ENCODE data around the gene SERHL2. TPM values are rescaled to one million over a fixed set of nuclear protein-coding genes. Genes with fewer than 3 reads are reported as not detected.
A peak's percentile ranks its signal among the peaks of the same experiment; 100 is the strongest.
"Not testable (repeated sequence)": the region's sequence is repeated elsewhere in the genome, so short reads cannot be mapped to it uniquely, and the experiment has no call there.

Gene SERHL2
- total RNA-seq, 1 experiment from 2014 or later, result 0.61 TPM

DNA sequence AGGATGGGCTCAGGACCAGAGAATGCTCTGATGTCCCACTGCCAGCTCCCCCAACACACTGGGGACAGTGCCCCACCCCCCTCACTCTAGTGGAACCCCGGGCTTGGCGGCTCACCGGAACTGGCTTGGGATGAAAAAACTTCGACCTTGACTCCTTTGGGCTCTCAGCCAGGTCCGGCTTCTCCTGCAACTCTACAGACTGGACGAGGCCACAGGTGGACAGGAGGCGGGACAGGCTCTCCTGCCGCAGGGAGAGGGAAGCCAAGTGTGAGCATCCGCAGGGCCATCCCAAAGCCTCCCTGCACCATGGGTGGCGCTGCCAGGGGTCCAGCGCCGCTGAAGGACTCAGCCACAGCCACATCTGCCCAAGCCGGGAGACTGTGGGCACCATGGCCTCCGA, 37.9 kb upstream of the SERHL2 start:
- H3K4me1 Mint-ChIP-seq (ENCODE audit: low read depth, unreplicated experiment), result peaks cover 12% of the 10 kb centered on the region
- ChIA-PET CTCF (no interaction called here), POLR2A (no interaction called here)
- BruUV-seq (replicated peaks), result no TSS peak
- no peaks in the 10 kb centered on the region for H3K27me3 ChIP-seq (replicated peaks; ENCODE audit: control insufficient read depth, insufficient read depth, low read length)
- no peaks in the 10 kb centered on the region for H3K9me3 ChIP-seq
- no peak for DNase-seq
- peaks cover 11% of the 10 kb centered on the region for H3K4me1 ChIP-seq
- H3K4me3 Mint-ChIP-seq (ENCODE audit: unreplicated experiment), result no peak overlapping the region
- intact Hi-C loops (cut with micrococcal nuclease; ENCODE audit: unreplicated experiment), result no loop called here
- H3K27me3 Mint-ChIP-seq (ENCODE audit: insufficient read depth, unreplicated experiment), result no peaks in the 10 kb centered on the region
- H3K9me3 Mint-ChIP-seq (ENCODE audit: unreplicated experiment), result no peaks in the 10 kb centered on the region
- TF ChIP-seq, protein P1, sequence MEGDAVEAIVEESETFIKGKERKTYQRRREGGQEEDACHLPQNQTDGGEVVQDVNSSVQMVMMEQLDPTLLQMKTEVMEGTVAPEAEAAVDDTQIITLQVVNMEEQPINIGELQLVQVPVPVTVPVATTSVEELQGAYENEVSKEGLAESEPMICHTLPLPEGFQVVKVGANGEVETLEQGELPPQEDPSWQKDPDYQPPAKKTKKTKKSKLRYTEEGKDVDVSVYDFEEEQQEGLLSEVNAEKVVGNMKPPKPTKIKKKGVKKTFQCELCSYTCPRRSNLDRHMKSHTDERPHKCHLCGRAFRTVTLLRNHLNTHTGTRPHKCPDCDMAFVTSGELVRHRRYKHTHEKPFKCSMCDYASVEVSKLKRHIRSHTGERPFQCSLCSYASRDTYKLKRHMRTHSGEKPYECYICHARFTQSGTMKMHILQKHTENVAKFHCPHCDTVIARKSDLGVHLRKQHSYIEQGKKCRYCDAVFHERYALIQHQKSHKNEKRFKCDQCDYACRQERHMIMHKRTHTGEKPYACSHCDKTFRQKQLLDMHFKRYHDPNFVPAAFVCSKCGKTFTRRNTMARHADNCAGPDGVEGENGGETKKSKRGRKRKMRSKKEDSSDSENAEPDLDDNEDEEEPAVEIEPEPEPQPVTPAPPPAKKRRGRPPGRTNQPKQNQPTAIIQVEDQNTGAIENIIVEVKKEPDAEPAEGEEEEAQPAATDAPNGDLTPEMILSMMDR (IDR thresholded peaks at IDR 0.05; ENCODE audit: insufficient read depth in 1 of 2, low read depth in 1 of 2, low read length in 1 of 2, severe bottlenecking in 1 of 2, unreplicated experiment in 1 of 2), result no peak
- H3K27ac Mint-ChIP-seq (ENCODE audit: unreplicated experiment), result no peak overlapping the region
- H3K36me3 Mint-ChIP-seq (ENCODE audit: insufficient read depth, unreplicated experiment), result peaks cover 34% of the 10 kb centered on the region
- H3K4me3 ChIP-seq (ENCODE audit: low read depth, low read length), result no peak overlapping the region
- no peaks in the 10 kb centered on the region; the same call in 1 of the 2 replicates for H3K36me3 ChIP-seq (ENCODE audit: control insufficient read depth, insufficient read depth, low read length)

- H3K36me3 Mint-ChIP-seq (ENCODE audit: insufficient read depth, unreplicated experiment), result peaks cover 32% of the 10 kb centered on the region
- H3K9me3 Mint-ChIP-seq (ENCODE audit: unreplicated experiment); DNase-seq; H3K36me3 ChIP-seq (ENCODE audit: control insufficient read depth, insufficient read depth, low read length); CTCF ChIA-PET; H3K27me3 Mint-ChIP-seq (ENCODE audit: insufficient read depth, unreplicated experiment); BruUV-seq (replicated peaks); H3K9me3 ChIP-seq; H3K27ac Mint-ChIP-seq (ENCODE audit: unreplicated experiment); H3K4me3 Mint-ChIP-seq (ENCODE audit: unreplicated experiment); H3K4me3 ChIP-seq (ENCODE audit: low read depth, low read length); intact Hi-C loops (cut with micrococcal nuclease; ENCODE audit: unreplicated experiment); H3K27me3 ChIP-seq (replicated peaks; ENCODE audit: control insufficient read depth, insufficient read depth, low read length): not testable (repeated sequence)
- peaks cover 17% of the 10 kb centered on the region for H3K4me1 Mint-ChIP-seq (ENCODE audit: low read depth, unreplicated experiment)
- POLR2A ChIA-PET, result interaction anchor here (0.6 kb wide), 2 partner anchors 65 to 343 kb away, joined by 3 to 9 read pairs; no protein-coding TSS in a partner anchor
- peaks cover 15% of the 10 kb centered on the region for H3K4me1 ChIP-seq
Measured at GRCh38 chr22:42517103-42517502, 36.7 kb upstream of the SERHL2 start.

- H3K36me3 ChIP-seq (ENCODE audit: control insufficient read depth, insufficient read depth, low read length); H3K27me3 ChIP-seq (replicated peaks; ENCODE audit: control insufficient read depth, insufficient read depth, low read length); intact Hi-C loops (cut with micrococcal nuclease; ENCODE audit: unreplicated experiment); H3K9me3 ChIP-seq; H3K27me3 Mint-ChIP-seq (ENCODE audit: insufficient read depth, unreplicated experiment); CTCF ChIA-PET; H3K9me3 Mint-ChIP-seq (ENCODE audit: unreplicated experiment): not testable (repeated sequence)
- H3K27ac Mint-ChIP-seq (ENCODE audit: unreplicated experiment), result peak overlapping the region; percentile 99
- peaks cover 32% of the 10 kb centered on the region for H3K36me3 Mint-ChIP-seq (ENCODE audit: insufficient read depth, unreplicated experiment)
- peaks cover 15% of the 10 kb centered on the region for H3K4me1 ChIP-seq
- POLR2A ChIA-PET, result interaction anchor here (0.6 kb wide), 1 partner anchor 847 kb away, joined by 4 read pairs; no protein-coding TSS in a partner anchor
- peaks cover 17% of the 10 kb centered on the region for H3K4me1 Mint-ChIP-seq (ENCODE audit: low read depth, unreplicated experiment)
- TSS peak; percentile 55 for BruUV-seq (replicated peaks)
- peak overlapping the region; percentile 100 for H3K4me3 Mint-ChIP-seq (ENCODE audit: unreplicated experiment)
- peak in 1 of 2 experiments; percentile 31 for DNase-seq
- H3K4me3 ChIP-seq (ENCODE audit: low read depth, low read length), result peak overlapping the region; percentile 62
Measured at GRCh38 chr22:42518638-42519524, 34.9 kb upstream of the SERHL2 start.
